ENCODE data around the gene FAM234A.

DNA sequence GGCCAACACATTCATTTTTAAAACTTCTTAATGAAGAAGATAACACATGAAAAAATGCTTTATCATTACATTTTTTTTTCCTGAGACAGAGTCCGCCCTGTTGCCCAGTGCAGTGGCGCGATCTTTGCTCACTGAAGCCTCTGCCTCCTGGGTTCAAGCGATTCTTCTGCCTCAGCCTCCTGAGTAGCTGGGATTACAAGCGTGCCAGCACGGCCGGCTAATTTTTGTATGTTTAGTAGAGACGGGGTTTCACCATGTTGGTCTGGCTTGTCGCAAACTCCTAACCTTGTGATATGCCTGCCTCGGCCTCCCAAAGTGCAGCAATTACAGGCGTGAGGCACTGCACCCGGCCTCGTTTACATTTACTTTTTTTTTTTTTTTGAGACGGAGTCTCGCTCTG, 41.2 kb upstream of the FAM234A start:
- no peak for TF ChIP-seq POLR2A (IDR thresholded peaks at IDR 0.05)
- TF ChIP-seq, protein P1, sequence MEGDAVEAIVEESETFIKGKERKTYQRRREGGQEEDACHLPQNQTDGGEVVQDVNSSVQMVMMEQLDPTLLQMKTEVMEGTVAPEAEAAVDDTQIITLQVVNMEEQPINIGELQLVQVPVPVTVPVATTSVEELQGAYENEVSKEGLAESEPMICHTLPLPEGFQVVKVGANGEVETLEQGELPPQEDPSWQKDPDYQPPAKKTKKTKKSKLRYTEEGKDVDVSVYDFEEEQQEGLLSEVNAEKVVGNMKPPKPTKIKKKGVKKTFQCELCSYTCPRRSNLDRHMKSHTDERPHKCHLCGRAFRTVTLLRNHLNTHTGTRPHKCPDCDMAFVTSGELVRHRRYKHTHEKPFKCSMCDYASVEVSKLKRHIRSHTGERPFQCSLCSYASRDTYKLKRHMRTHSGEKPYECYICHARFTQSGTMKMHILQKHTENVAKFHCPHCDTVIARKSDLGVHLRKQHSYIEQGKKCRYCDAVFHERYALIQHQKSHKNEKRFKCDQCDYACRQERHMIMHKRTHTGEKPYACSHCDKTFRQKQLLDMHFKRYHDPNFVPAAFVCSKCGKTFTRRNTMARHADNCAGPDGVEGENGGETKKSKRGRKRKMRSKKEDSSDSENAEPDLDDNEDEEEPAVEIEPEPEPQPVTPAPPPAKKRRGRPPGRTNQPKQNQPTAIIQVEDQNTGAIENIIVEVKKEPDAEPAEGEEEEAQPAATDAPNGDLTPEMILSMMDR (IDR thresholded peaks at IDR 0.05), result no peak

All from vagina (tissue), 2 donors.